HepG2 (cell line): ENCODE measurements around the gene FOXS1. TPM values are rescaled to one million over a fixed set of nuclear protein-coding genes. Genes with fewer than 3 reads are reported as not detected.

Source experiments
- CC2D1A ChIP-seq: sonication (generic); formaldehyde crosslinking; IDR thresholded peaks from 2 replicates; pipeline ENCODE4 v1.8.1; 2023; ENCODE audit warnings: mild to moderate bottlenecking, missing genetic modification reagents
- KDM1A ChIP-seq: IDR thresholded peaks from 2 replicates; pipeline ENCODE4 v1.6.1; 2016; ENCODE audit warnings: missing compliant biosample characterization
- KLF12 ChIP-seq: sonication (generic); formaldehyde crosslinking; IDR thresholded peaks from 2 replicates; pipeline ENCODE4 v1.4.0; 2020; ENCODE audit warnings: missing genetic modification reagents, borderline replicate concordance
- MED13 ChIP-seq: sonication (generic); formaldehyde crosslinking; IDR thresholded peaks from 2 replicates; pipeline ENCODE4 v1.5.0; 2020; ENCODE audit warnings: missing genetic modification reagents
- MYC ChIP-seq: sonication (generic); formaldehyde crosslinking; IDR thresholded peaks from 2 replicates; pipeline ENCODE4 v1.9.0; 2021; ENCODE audit warnings: missing genetic modification reagents, borderline replicate concordance
- RBM39 ChIP-seq: fragments of 200-400 bp; formaldehyde crosslinking; IDR thresholded peaks from one replicate; pipeline ENCODE4 v1.6.1; 2018; ENCODE audit warnings: antibody characterized with exemption, mild to moderate bottlenecking, low read depth, low read length; ENCODE audit not compliant: poor library complexity, severe bottlenecking
- SP1 ChIP-seq, 2 experiments: fragments of 450-650 bp in 1 of 2; sonication (generic) in 1 of 2; formaldehyde crosslinking in 1 of 2; IDR thresholded peaks; 2 replicates each; pipeline versions ENCODE4 v1.4.0 to v1.6.1; 2016 to 2020; ENCODE audit warnings: missing genetic modification reagents in 1 of 2
- ZNF160 ChIP-seq: sonication (generic); formaldehyde crosslinking; IDR thresholded peaks from 2 replicates; pipeline ENCODE4 v1.8.0; 2022; ENCODE audit warnings: mild to moderate bottlenecking, inconsistent platforms, missing genetic modification reagents
- ZNF180 ChIP-seq: sonication (generic); formaldehyde crosslinking; IDR thresholded peaks from 2 replicates; pipeline ENCODE4 v1.4.0; 2020; ENCODE audit warnings: low read depth, missing genetic modification reagents, borderline replicate concordance
- ZNF331 ChIP-seq: sonication (generic); formaldehyde crosslinking; IDR thresholded peaks from 2 replicates; pipeline ENCODE4 v1.4.0; 2020; ENCODE audit warnings: missing genetic modification reagents
- ZNF33A ChIP-seq: sonication (generic); formaldehyde crosslinking; IDR thresholded peaks from 2 replicates; pipeline ENCODE4 v1.5.1; 2020; ENCODE audit warnings: missing genetic modification reagents, mild to moderate bottlenecking, moderate library complexity, borderline replicate concordance
- ZNF343 ChIP-seq: sonication (generic); formaldehyde crosslinking; IDR thresholded peaks from 2 replicates; pipeline ENCODE4 v1.4.0; 2020; ENCODE audit warnings: mild to moderate bottlenecking, missing genetic modification reagents
- ZSCAN12 ChIP-seq: sonication (generic); formaldehyde crosslinking; IDR thresholded peaks from 2 replicates; pipeline ENCODE4 v1.9.0; 2021; ENCODE audit warnings: mild to moderate bottlenecking, missing genetic modification reagents
- polyA plus RNA-seq, 8 experiments: library from polyadenylated mRNA; depleted of rRNA in 3 of 8; stranded (reverse) in 7 of 8; unstranded in 1 of 8; fragments of >200 nt; fragmentation: Illumina TruSeq in 4 of 8; extraction: Trizol in 4 of 8; gene quantifications; 2 replicates each; pipeline versions ENCODE4 v1.2.1 to v1.2.3, GENCODE V29; 2011 to 2016; ENCODE audit warnings: low read depth in 4 of 8, missing spikeins in 1 of 8, mixed read lengths in 1 of 8; ENCODE audit not compliant: insufficient read depth in 1 of 8
- total RNA-seq, 5 experiments: library from RNA; depleted of rRNA; stranded (reverse); fragments of >200 nt; fragmentation: Illumina TruSeq; extraction: Trizol; gene quantifications; 2 replicates each; pipeline ENCODE4 v1.2.3, GENCODE V29; 2016; ENCODE audit warnings: low read depth in 1 of 5
- TF ChIP-seq, protein P1 (sequence below): sonication (generic); formaldehyde crosslinking; IDR thresholded peaks from 2 replicates; pipeline ENCODE4 v1.4.0; 2020; ENCODE audit warnings: missing genetic modification reagents
- TF ChIP-seq, protein P2 (sequence below): sonication (generic); formaldehyde crosslinking; IDR thresholded peaks from 2 replicates; pipeline ENCODE4 v1.5.0; 2020; ENCODE audit warnings: mild to moderate bottlenecking, low read depth, missing genetic modification reagents, borderline replicate concordance
- TF ChIP-seq, protein P3 (sequence below): sonication (generic); formaldehyde crosslinking; conservative IDR thresholded peaks from 2 replicates; pipeline ENCODE4 v1.4.0; 2020; ENCODE audit warnings: missing genetic modification reagents
- TF ChIP-seq, protein P4 (sequence below): sonication (generic); formaldehyde crosslinking; IDR thresholded peaks from 2 replicates; pipeline ENCODE4 v1.4.0; 2020; ENCODE audit warnings: low read depth, mild to moderate bottlenecking, missing genetic modification reagents
- TF ChIP-seq, protein P5 (sequence below), 2 experiments: fragments of 450-650 bp in 1 of 2; sonication (generic) in 1 of 2; formaldehyde crosslinking; IDR thresholded peaks; 2 replicates each; pipeline versions ENCODE4 v1.5.0 to v1.8.0; 2020 to 2022; ENCODE audit warnings: mild to moderate bottlenecking in 1 of 2, missing genetic modification reagents in 1 of 2
- TF ChIP-seq, protein P6 (sequence below): fragments of 450-650 bp; IDR thresholded peaks from 2 replicates; pipeline ENCODE4 v1.6.1; 2017; ENCODE audit warnings: mild to moderate bottlenecking

Gene FOXS1
- total and polyA plus RNA-seq, 2 of the 13 experiments (the other 11 are each of a cell fraction or from before 2014, with no cell fraction given), result not detected

DNA sequence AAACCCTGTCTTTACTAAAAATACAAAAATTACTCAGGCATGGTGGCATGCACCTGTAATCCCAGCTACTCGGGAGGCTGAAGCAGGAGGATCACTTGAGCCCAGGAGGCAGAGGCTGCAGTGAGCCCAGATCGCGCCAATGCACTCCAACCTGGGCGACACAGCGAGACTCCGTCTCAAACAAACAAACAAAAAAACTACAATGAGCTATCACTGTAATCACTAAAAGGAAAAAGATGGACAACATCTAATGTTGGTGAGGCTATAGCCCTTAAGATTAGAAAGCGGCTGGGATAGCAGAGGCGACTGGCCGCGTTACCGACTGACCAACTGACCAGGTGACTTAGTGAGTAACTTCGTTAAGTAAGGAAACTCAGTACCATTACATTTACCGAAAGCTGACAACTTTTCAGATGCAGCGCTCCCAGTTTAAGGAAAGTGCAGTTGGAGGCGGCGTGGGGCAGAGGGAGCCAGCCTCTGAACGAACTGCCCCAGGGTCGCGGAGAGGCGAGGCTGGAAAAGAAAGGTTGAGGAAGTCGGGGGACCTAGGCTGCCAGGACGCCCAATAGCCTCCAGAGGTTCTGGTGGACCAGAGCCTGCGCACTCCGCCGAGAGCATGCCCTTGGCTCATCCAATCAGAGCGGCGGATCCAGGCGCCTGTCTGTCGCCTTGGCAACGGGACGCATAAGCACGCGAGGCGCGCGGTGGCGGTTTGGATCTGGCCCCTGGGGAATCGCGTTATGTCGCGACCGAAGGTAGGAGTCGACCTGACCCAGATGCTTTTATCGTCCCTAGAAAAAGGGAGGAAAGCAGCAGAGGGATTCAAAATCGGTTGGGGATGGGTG, 34.0 kb upstream of the FOXS1 start (continued):
- TF ChIP-seq ZNF180 (CRISPR knock-in tag), result peak; percentile 20; the same call in 1 of the 2 replicates
- 0 out of 2 replicates have a peak, but pooled peaks have one; percentile 28 for TF ChIP-seq KLF12 (CRISPR knock-in tag)
- TF ChIP-seq, protein P1, sequence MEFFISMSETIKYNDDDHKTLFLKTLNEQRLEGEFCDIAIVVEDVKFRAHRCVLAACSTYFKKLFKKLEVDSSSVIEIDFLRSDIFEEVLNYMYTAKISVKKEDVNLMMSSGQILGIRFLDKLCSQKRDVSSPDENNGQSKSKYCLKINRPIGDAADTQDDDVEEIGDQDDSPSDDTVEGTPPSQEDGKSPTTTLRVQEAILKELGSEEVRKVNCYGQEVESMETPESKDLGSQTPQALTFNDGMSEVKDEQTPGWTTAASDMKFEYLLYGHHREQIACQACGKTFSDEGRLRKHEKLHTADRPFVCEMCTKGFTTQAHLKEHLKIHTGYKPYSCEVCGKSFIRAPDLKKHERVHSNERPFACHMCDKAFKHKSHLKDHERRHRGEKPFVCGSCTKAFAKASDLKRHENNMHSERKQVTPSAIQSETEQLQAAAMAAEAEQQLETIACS (CRISPR knock-in tag), result no peak
- no peak for TF ChIP-seq ZSCAN12
- TF ChIP-seq, protein P2, sequence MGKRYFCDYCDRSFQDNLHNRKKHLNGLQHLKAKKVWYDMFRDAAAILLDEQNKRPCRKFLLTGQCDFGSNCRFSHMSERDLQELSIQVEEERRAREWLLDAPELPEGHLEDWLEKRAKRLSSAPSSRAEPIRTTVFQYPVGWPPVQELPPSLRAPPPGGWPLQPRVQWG (CRISPR knock-in tag), result no peak
- TF ChIP-seq SP1 (IDR thresholded peaks at IDR 0.05), result no peak
- TF ChIP-seq SP1 (CRISPR knock-in tag; IDR thresholded peaks at IDR 0.05), result peak; percentile 10; the same call in 1 of the 2 replicates
- TF ChIP-seq RBM39, result no peak
- TF ChIP-seq KDM1A (CRISPR knock-in tag), result no peak
- peak; percentile 69; the same call in 1 of the 2 replicates for TF ChIP-seq MYC (CRISPR knock-in tag)
- TF ChIP-seq ZNF160 (CRISPR knock-in tag), result peak; percentile 56; the same call in 1 of the 2 replicates
- TF ChIP-seq ZNF331, result peak; percentile 87
- peak; percentile 74; the same call in 1 of the 2 replicates for TF ChIP-seq ZNF33A (CRISPR knock-in tag)
- TF ChIP-seq ZNF343 (CRISPR knock-in tag), result peak; percentile 78; the same call in 1 of the 2 replicates
- no peak for TF ChIP-seq MED13 (CRISPR knock-in tag)
- TF ChIP-seq, protein P3, sequence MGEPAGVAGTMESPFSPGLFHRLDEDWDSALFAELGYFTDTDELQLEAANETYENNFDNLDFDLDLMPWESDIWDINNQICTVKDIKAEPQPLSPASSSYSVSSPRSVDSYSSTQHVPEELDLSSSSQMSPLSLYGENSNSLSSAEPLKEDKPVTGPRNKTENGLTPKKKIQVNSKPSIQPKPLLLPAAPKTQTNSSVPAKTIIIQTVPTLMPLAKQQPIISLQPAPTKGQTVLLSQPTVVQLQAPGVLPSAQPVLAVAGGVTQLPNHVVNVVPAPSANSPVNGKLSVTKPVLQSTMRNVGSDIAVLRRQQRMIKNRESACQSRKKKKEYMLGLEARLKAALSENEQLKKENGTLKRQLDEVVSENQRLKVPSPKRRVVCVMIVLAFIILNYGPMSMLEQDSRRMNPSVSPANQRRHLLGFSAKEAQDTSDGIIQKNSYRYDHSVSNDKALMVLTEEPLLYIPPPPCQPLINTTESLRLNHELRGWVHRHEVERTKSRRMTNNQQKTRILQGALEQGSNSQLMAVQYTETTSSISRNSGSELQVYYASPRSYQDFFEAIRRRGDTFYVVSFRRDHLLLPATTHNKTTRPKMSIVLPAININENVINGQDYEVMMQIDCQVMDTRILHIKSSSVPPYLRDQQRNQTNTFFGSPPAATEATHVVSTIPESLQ, result 0 out of 2 replicates have a peak, but pooled peaks have one; percentile 66
- TF ChIP-seq, protein P4, sequence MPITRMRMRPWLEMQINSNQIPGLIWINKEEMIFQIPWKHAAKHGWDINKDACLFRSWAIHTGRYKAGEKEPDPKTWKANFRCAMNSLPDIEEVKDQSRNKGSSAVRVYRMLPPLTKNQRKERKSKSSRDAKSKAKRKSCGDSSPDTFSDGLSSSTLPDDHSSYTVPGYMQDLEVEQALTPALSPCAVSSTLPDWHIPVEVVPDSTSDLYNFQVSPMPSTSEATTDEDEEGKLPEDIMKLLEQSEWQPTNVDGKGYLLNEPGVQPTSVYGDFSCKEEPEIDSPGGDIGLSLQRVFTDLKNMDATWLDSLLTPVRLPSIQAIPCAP, result 0 out of 2 replicates have a peak, but pooled peaks have one; percentile 30
- TF ChIP-seq CC2D1A (CRISPR knock-in tag), result peak; percentile 54; the same call in 1 of the 2 replicates
- TF ChIP-seq, protein P5, sequence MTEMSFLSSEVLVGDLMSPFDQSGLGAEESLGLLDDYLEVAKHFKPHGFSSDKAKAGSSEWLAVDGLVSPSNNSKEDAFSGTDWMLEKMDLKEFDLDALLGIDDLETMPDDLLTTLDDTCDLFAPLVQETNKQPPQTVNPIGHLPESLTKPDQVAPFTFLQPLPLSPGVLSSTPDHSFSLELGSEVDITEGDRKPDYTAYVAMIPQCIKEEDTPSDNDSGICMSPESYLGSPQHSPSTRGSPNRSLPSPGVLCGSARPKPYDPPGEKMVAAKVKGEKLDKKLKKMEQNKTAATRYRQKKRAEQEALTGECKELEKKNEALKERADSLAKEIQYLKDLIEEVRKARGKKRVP (CRISPR knock-in tag; IDR thresholded peaks at IDR 0.05), result no peak
- TF ChIP-seq, protein P6, sequence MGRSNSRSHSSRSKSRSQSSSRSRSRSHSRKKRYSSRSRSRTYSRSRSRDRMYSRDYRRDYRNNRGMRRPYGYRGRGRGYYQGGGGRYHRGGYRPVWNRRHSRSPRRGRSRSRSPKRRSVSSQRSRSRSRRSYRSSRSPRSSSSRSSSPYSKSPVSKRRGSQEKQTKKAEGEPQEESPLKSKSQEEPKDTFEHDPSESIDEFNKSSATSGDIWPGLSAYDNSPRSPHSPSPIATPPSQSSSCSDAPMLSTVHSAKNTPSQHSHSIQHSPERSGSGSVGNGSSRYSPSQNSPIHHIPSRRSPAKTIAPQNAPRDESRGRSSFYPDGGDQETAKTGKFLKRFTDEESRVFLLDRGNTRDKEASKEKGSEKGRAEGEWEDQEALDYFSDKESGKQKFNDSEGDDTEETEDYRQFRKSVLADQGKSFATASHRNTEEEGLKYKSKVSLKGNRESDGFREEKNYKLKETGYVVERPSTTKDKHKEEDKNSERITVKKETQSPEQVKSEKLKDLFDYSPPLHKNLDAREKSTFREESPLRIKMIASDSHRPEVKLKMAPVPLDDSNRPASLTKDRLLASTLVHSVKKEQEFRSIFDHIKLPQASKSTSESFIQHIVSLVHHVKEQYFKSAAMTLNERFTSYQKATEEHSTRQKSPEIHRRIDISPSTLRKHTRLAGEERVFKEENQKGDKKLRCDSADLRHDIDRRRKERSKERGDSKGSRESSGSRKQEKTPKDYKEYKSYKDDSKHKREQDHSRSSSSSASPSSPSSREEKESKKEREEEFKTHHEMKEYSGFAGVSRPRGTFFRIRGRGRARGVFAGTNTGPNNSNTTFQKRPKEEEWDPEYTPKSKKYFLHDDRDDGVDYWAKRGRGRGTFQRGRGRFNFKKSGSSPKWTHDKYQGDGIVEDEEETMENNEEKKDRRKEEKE, result no peak
